ENCODE results near the gene CYTH3.
"Not testable (repeated sequence)": the region's sequence is repeated elsewhere in the genome, so short reads cannot be mapped to it uniquely, and the experiment has no call there.

The CYTH3 gene

GRCh38 chr7:6272481-6273323, at the start of gene CYTH3:
Gene CYTH3, minus strand, starts transcription at chr7:6272624. Its CDS starts 117 bp downstream, at chr7:6272507.
- peak; percentile 77 to 87 for DNase-seq

- no peak for DNase-seq
Observed at GRCh38 chr7:6320791-6321190, 48.4 kb upstream of the CYTH3 start.

- no peak for DNase-seq
Observed at GRCh38 chr7:6317797-6318438, 45.5 kb upstream of the CYTH3 start.

GRCh38 chr7:6316226-6316625, 43.8 kb upstream of the CYTH3 start:
- no peak for DNase-seq

GRCh38 chr7:6315746-6316145, 43.3 kb upstream of the CYTH3 start:
- DNase-seq, result no peak

GRCh38 chr7:6310271-6310993, 38.0 kb upstream of the CYTH3 start:
- DNase-seq, result no peak

GRCh38 chr7:6307762-6308161, 35.3 kb upstream of the CYTH3 start:
- no peak for DNase-seq

GRCh38 chr7:6306471-6306870, 34.0 kb upstream of the CYTH3 start:
- DNase-seq, result no peak

GRCh38 chr7:6305330-6305729, 32.9 kb upstream of the CYTH3 start:
- no peak for DNase-seq

- not testable (repeated sequence) for DNase-seq
Observed at GRCh38 chr7:6301446-6301845, 29.0 kb upstream of the CYTH3 start.

GRCh38 chr7:6299774-6300173, 27.4 kb upstream of the CYTH3 start:
- no peak for DNase-seq

GRCh38 chr7:6294839-6295238, 22.4 kb upstream of the CYTH3 start:
- DNase-seq, result no peak

GRCh38 chr7:6293202-6293601, 20.8 kb upstream of the CYTH3 start:
- no peak for DNase-seq

- not testable (repeated sequence) for DNase-seq
Observed at GRCh38 chr7:6291941-6292340, 19.5 kb upstream of the CYTH3 start.

GRCh38 chr7:6291531-6291930, 19.1 kb upstream of the CYTH3 start:
- no peak for DNase-seq

GRCh38 chr7:6290319-6290741, 17.9 kb upstream of the CYTH3 start:
- DNase-seq, result no peak

- no peak for DNase-seq
Observed at GRCh38 chr7:6288270-6288860, 15.9 kb upstream of the CYTH3 start.

- no peak for DNase-seq
Observed at GRCh38 chr7:6286486-6286885, 14.1 kb upstream of the CYTH3 start.

GRCh38 chr7:6284461-6285360, 12.3 kb upstream of the CYTH3 start:
- no peak for DNase-seq

GRCh38 chr7:6284055-6284400, 11.6 kb upstream of the CYTH3 start:
- DNase-seq, result peak in 1 of 2 donors; percentile 3

- DNase-seq, result not testable (repeated sequence)
Observed at GRCh38 chr7:6283391-6284054, 11.1 kb upstream of the CYTH3 start.

- no peak for DNase-seq
Observed at GRCh38 chr7:6279937-6280336, 7.5 kb upstream of the CYTH3 start.

Measured in CD4-positive, alpha-beta T cell treated with Interferon alpha-2 for 1 hour (primary cell).